Body of pancreas (tissue), 4 donors: ENCODE measurements around the gene JAGN1.

ENCODE experiments used
- POLR2A ChIP-seq, 3 donors: fragments of 450-650 bp; IDR thresholded peaks; one replicate each; pipeline ENCODE4 v1.6.1; 2016; ENCODE audit warnings: antibody characterized with exemption in 3 of 3, mild to moderate bottlenecking in 2 of 3
- TF ChIP-seq, protein P1 (sequence below), 7 experiments: fragments of 450-650 bp in 4 of 7; fragments of 200-600 bp in 3 of 7; sonication (generic) in 3 of 7; IDR thresholded peaks; one replicate each; pipeline ENCODE4 v1.5.1; 2016 to 2019; ENCODE audit warnings: antibody characterized with exemption in 7 of 7

DNA sequence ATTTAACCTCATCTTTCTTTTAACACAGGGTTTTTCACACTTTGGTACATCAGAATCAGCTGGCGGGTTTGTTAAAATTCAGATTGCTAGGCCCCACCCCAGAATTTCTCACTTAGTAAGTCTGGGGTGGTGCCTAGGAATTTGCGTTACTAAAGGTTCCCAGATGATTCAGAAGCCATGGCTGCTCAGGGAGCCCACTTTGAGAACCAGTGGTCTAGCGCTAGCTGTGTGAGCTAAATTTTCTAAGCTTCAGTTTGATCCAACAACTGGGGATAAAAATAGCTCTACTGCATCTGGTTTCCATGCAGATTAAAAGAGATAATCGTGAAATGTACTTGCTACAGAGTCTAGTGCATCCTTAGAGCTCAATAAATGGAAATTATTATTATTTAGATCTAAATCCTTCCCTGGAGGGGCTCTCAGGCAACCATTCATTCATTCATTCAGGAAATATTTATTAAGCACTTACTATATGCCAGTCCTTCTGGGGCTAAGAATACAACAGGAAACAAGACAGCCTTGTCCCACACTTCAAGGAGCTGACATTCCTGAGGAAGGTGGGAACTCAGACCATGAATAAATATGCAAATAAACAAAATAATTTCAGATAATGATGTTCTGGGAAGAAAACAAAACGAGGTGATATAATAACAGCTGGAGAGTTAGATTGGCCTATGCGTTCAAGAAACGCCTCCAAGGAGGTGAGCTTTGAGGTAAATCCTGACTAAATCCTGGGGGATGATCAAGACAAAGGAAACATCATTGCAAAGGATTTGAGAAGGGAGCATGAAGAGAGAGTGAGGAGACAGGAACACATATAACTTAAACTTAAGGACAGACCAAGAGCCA lies 6.5 kb upstream of the JAGN1 start:
- TF ChIP-seq POLR2A (IDR thresholded peaks at IDR 0.05), result no peak
- TF ChIP-seq, protein P1, sequence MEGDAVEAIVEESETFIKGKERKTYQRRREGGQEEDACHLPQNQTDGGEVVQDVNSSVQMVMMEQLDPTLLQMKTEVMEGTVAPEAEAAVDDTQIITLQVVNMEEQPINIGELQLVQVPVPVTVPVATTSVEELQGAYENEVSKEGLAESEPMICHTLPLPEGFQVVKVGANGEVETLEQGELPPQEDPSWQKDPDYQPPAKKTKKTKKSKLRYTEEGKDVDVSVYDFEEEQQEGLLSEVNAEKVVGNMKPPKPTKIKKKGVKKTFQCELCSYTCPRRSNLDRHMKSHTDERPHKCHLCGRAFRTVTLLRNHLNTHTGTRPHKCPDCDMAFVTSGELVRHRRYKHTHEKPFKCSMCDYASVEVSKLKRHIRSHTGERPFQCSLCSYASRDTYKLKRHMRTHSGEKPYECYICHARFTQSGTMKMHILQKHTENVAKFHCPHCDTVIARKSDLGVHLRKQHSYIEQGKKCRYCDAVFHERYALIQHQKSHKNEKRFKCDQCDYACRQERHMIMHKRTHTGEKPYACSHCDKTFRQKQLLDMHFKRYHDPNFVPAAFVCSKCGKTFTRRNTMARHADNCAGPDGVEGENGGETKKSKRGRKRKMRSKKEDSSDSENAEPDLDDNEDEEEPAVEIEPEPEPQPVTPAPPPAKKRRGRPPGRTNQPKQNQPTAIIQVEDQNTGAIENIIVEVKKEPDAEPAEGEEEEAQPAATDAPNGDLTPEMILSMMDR (IDR thresholded peaks at IDR 0.05), result no peak
